HepG2 (cell line): Measurements from ENCODE around the gene DOC2A. TPM values are rescaled to one million over a fixed set of nuclear protein-coding genes. Genes with fewer than 3 reads are reported as not detected.
A peak's percentile ranks its signal among the peaks of the same experiment; 100 is the strongest.

Source experiments
- ADNP ChIP-seq: sonication (generic); formaldehyde crosslinking; IDR thresholded peaks from 2 replicates; pipeline ENCODE4 v1.4.0; 2020; ENCODE audit warnings: missing genetic modification reagents
- ATF3 ChIP-seq: sonication (generic); formaldehyde crosslinking; IDR thresholded peaks from 2 replicates; pipeline ENCODE4 v1.4.0; 2020; ENCODE audit warnings: missing genetic modification reagents
- CTCF ChIP-seq: sonication (generic); formaldehyde crosslinking; IDR thresholded peaks from 2 replicates; pipeline ENCODE4 v1.5.0; 2020; ENCODE audit warnings: mild to moderate bottlenecking, missing genetic modification reagents, moderate library complexity
- FOXO4 ChIP-seq: sonication (generic); formaldehyde crosslinking; conservative IDR thresholded peaks from 2 replicates; pipeline ENCODE4 v1.8.1; 2023; ENCODE audit warnings: missing genetic modification reagents
- KDM3A ChIP-seq: IDR thresholded peaks from 2 replicates; pipeline ENCODE4 v1.6.1; 2018; ENCODE audit warnings: low read depth, missing compliant biosample characterization
- MTF2 ChIP-seq: sonication (generic); formaldehyde crosslinking; IDR thresholded peaks from 2 replicates; pipeline ENCODE4 v1.5.0; 2020; ENCODE audit warnings: missing genetic modification reagents, borderline replicate concordance
- REST ChIP-seq, 2 experiments: IDR thresholded peaks; 2 replicates each; pipeline ENCODE4 v1.6.1; 2011 to 2012; ENCODE audit warnings: low read length in 2 of 2, borderline replicate concordance in 1 of 2, low read depth in 1 of 2, mild to moderate bottlenecking in 1 of 2, moderate library complexity in 1 of 2
- RFXANK ChIP-seq: IDR thresholded peaks from 2 replicates; pipeline ENCODE4 v1.6.1; 2016
- SAP130 ChIP-seq: IDR thresholded peaks from 2 replicates; pipeline ENCODE4 v1.6.1; 2016; ENCODE audit warnings: low read depth
- U2AF2 ChIP-seq: fragments of 200-400 bp; formaldehyde crosslinking; IDR thresholded peaks from 2 replicates; pipeline ENCODE4 v1.6.1; 2017; ENCODE audit warnings: low read depth, mild to moderate bottlenecking, low read length
- ZMAT5 ChIP-seq: sonication (generic); formaldehyde crosslinking; IDR thresholded peaks from 2 replicates; pipeline ENCODE4 v1.5.0; 2020; ENCODE audit warnings: mild to moderate bottlenecking, low read depth, missing genetic modification reagents, borderline replicate concordance
- ZNF567 ChIP-seq: sonication (generic); formaldehyde crosslinking; IDR thresholded peaks from 2 replicates; pipeline ENCODE4 v1.8.1; 2023; ENCODE audit warnings: mild to moderate bottlenecking, missing genetic modification reagents, borderline replicate concordance
- ZNF841 ChIP-seq: sonication (generic); formaldehyde crosslinking; IDR thresholded peaks from 2 replicates; pipeline ENCODE4 v1.8.1; 2023; ENCODE audit warnings: missing genetic modification reagents, borderline replicate concordance
- ZSCAN5A ChIP-seq: sonication (generic); formaldehyde crosslinking; IDR thresholded peaks from 2 replicates; pipeline ENCODE4 v1.8.0; 2022; ENCODE audit warnings: mild to moderate bottlenecking, missing genetic modification reagents, borderline replicate concordance
- ZUFSP ChIP-seq: sonication (generic); formaldehyde crosslinking; IDR thresholded peaks from 2 replicates; pipeline ENCODE4 v1.9.0; 2021; ENCODE audit warnings: missing genetic modification reagents, mild to moderate bottlenecking, borderline replicate concordance
- polyA plus RNA-seq, 8 experiments: library from polyadenylated mRNA; depleted of rRNA in 3 of 8; stranded (reverse) in 7 of 8; unstranded in 1 of 8; fragments of >200 nt; fragmentation: Illumina TruSeq in 4 of 8; extraction: Trizol in 4 of 8; gene quantifications; 2 replicates each; pipeline versions ENCODE4 v1.2.1 to v1.2.3, GENCODE V29; 2011 to 2016; ENCODE audit warnings: low read depth in 4 of 8, missing spikeins in 1 of 8, mixed read lengths in 1 of 8; ENCODE audit not compliant: insufficient read depth in 1 of 8
- total RNA-seq, 5 experiments: library from RNA; depleted of rRNA; stranded (reverse); fragments of >200 nt; fragmentation: Illumina TruSeq; extraction: Trizol; gene quantifications; 2 replicates each; pipeline ENCODE4 v1.2.3, GENCODE V29; 2016; ENCODE audit warnings: low read depth in 1 of 5

Gene DOC2A
- total and polyA plus RNA-seq, 2 of the 13 experiments (the other 11 are each of a cell fraction or from before 2014, with no cell fraction given), result 0.15 to 0.55 TPM

GRCh38 chr16:29973384-29974246, 37.2 kb downstream of the DOC2A start, which contains the start of gene TAOK2 (continued):
- TF ChIP-seq CTCF (CRISPR knock-in tag), result peak; percentile 11; the same call in 1 of the 2 replicates
- TF ChIP-seq U2AF2, result no peak
- peak; percentile 12; the same call in 1 of the 2 replicates for TF ChIP-seq ATF3
- TF ChIP-seq KDM3A (CRISPR knock-in tag), result peak; percentile 54
- TF ChIP-seq FOXO4, result no peak
- TF ChIP-seq ZSCAN5A, result peak; percentile 23; the same call in 1 of the 2 replicates
- no peak for TF ChIP-seq ZNF841 (CRISPR knock-in tag)
- peak in 1 of 2 experiments; percentile 36; a peak in 1 of 4 replicates for TF ChIP-seq REST (IDR thresholded peaks at IDR 0.05; ENCODE audit: borderline replicate concordance in 1 of 2, low read depth in 1 of 2, low read length in 2 of 2)
- no peak for TF ChIP-seq ADNP (CRISPR knock-in tag)
- no peak for TF ChIP-seq ZMAT5 (CRISPR knock-in tag)
- TF ChIP-seq ZUFSP (CRISPR knock-in tag), result no peak
- peak; percentile 96 for TF ChIP-seq RFXANK (CRISPR knock-in tag)
- TF ChIP-seq MTF2 (CRISPR knock-in tag), result peak; percentile 93; the same call in 1 of the 2 replicates
- peak; percentile 99 for TF ChIP-seq SAP130 (CRISPR knock-in tag)
- TF ChIP-seq ZNF567 (CRISPR knock-in tag), result peak; percentile 80; the same call in 1 of the 2 replicates
